HepG2 (cell line): ENCODE data around the gene SLX4. TPM values are rescaled to one million over a fixed set of nuclear protein-coding genes. Genes with fewer than 3 reads are reported as not detected.

Source experiments
- ADNP ChIP-seq: sonication (generic); formaldehyde crosslinking; IDR thresholded peaks from 2 replicates; pipeline ENCODE4 v1.4.0; 2020; ENCODE audit warnings: missing genetic modification reagents
- BORCS8-MEF2B ChIP-seq: sonication (generic); formaldehyde crosslinking; IDR thresholded peaks from 2 replicates; pipeline ENCODE4 v1.8.0; 2022; ENCODE audit warnings: mild to moderate bottlenecking, missing genetic modification reagents
- CHD2 ChIP-seq: IDR thresholded peaks from 2 replicates; pipeline ENCODE4 v1.6.1; 2011; ENCODE audit warnings: low read depth, low read length, improper control_type of control experiment
- FOXJ3 ChIP-seq: sonication (generic); formaldehyde crosslinking; IDR thresholded peaks from 2 replicates; pipeline ENCODE4 v1.4.0; 2020; ENCODE audit warnings: missing genetic modification reagents, mild to moderate bottlenecking, borderline replicate concordance
- HNF4G ChIP-seq, 2 experiments: sonication (generic) in 1 of 2; formaldehyde crosslinking in 1 of 2; IDR thresholded peaks; 2 replicates each; pipeline versions ENCODE4 v1.4.0 to v1.6.1; 2011 to 2020; ENCODE audit warnings: borderline replicate concordance in 2 of 2, low read depth in 2 of 2, mild to moderate bottlenecking in 2 of 2, low read length in 1 of 2, missing genetic modification reagents in 1 of 2, moderate library complexity in 1 of 2
- HNRNPL ChIP-seq: fragments of 200-400 bp; formaldehyde crosslinking; IDR thresholded peaks from 2 replicates; pipeline ENCODE4 v1.6.1; 2017; ENCODE audit warnings: mild to moderate bottlenecking, low read depth, low read length
- MXI1 ChIP-seq: IDR thresholded peaks from 3 replicates; pipeline ENCODE4 v1.6.1; 2012; ENCODE audit warnings: low read depth, low read length, inconsistent platforms, borderline replicate concordance
- NKX3-1 ChIP-seq: sonication (generic); formaldehyde crosslinking; IDR thresholded peaks from 2 replicates; pipeline ENCODE4 v1.5.0; 2020; ENCODE audit warnings: missing genetic modification reagents
- RFX5 ChIP-seq: IDR thresholded peaks from 2 replicates; pipeline ENCODE4 v1.6.1; 2011; ENCODE audit warnings: low read depth, low read length, improper control_type of control experiment
- RXRA ChIP-seq: sonication (generic); formaldehyde crosslinking; IDR thresholded peaks from 2 replicates; pipeline ENCODE4 v1.5.1; 2020; ENCODE audit warnings: missing genetic modification reagents
- ZFAT ChIP-seq: sonication (generic); formaldehyde crosslinking; conservative IDR thresholded peaks from 2 replicates; pipeline ENCODE4 v1.8.1; 2023; ENCODE audit warnings: missing genetic modification reagents, inconsistent platforms
- ZNF260 ChIP-seq: sonication (generic); formaldehyde crosslinking; IDR thresholded peaks from 2 replicates; pipeline ENCODE4 v1.4.0; 2020; ENCODE audit warnings: missing genetic modification reagents, low read depth, mild to moderate bottlenecking, borderline replicate concordance
- polyA plus RNA-seq, 8 experiments: library from polyadenylated mRNA; depleted of rRNA in 3 of 8; stranded (reverse) in 7 of 8; unstranded in 1 of 8; fragments of >200 nt; fragmentation: Illumina TruSeq in 4 of 8; extraction: Trizol in 4 of 8; gene quantifications; 2 replicates each; pipeline versions ENCODE4 v1.2.1 to v1.2.3, GENCODE V29; 2011 to 2016; ENCODE audit warnings: low read depth in 4 of 8, missing spikeins in 1 of 8, mixed read lengths in 1 of 8; ENCODE audit not compliant: insufficient read depth in 1 of 8
- total RNA-seq, 5 experiments: library from RNA; depleted of rRNA; stranded (reverse); fragments of >200 nt; fragmentation: Illumina TruSeq; extraction: Trizol; gene quantifications; 2 replicates each; pipeline ENCODE4 v1.2.3, GENCODE V29; 2016; ENCODE audit warnings: low read depth in 1 of 5
- TF ChIP-seq, protein P1 (sequence below): sonication (generic); formaldehyde crosslinking; IDR thresholded peaks from 2 replicates; pipeline ENCODE4 v1.4.0; 2020; ENCODE audit warnings: missing genetic modification reagents
- TF ChIP-seq, protein P2 (sequence below): sonication (generic); formaldehyde crosslinking; IDR thresholded peaks from 2 replicates; pipeline ENCODE4 v1.4.0; 2020; ENCODE audit warnings: missing genetic modification reagents
- TF ChIP-seq, protein P3 (sequence below): sonication (generic); formaldehyde crosslinking; IDR thresholded peaks from 2 replicates; pipeline ENCODE4 v1.4.0; 2020; ENCODE audit warnings: missing genetic modification reagents, borderline replicate concordance
- TF ChIP-seq, protein P4 (sequence below): sonication (generic); formaldehyde crosslinking; IDR thresholded peaks from 2 replicates; pipeline ENCODE4 v1.5.1; 2020; ENCODE audit warnings: missing genetic modification reagents, mild to moderate bottlenecking, borderline replicate concordance
- TF ChIP-seq, protein P5 (sequence below): sonication (generic); formaldehyde crosslinking; IDR thresholded peaks from 2 replicates; pipeline ENCODE4 v1.8.0; 2022; ENCODE audit warnings: missing genetic modification reagents, mild to moderate bottlenecking, inconsistent platforms, borderline replicate concordance

The SLX4 gene
- total and polyA plus RNA-seq, 2 of the 13 experiments (the other 11 are each of a cell fraction or from before 2014, with no cell fraction given): 1.1 to 3.6 TPM

DNA sequence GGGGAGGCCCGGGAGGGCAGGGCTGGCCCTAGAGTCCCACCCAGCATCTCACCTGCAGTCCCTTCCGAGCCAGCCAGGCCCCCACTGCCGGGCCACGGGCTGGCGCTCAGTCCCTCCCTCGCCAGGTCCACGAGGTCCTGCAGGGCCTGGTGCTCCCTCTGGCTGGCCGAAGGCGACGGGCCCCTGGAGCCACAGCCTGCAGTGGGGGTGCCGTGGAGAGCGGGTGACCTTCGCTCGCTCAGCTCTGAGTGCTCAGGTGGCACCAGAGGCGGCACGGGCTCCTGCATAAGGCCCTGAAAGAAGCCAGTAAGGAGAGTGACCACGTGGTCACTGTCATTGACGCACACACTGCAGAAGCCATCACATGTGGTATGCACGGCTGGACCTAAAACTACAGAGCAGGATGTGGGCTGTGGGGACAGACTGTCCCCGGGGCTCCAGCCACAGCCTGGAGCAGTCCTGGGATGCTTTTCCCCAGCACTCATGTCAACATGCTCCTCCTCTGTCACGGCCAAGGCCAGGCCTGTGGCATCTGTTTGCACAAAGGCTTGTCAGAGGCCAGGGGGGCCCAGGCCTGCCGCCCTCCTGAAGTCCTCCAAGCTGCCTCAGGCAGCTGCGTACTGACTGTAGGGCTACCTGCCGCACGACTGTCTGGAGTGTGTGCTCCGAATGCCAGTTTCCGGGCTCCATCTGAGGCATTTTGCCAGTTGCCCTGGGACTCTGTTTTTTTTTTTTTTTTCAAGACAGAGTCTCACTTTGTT is 15.1 kb downstream of the SLX4 start (continued):
- TF ChIP-seq, protein P1, sequence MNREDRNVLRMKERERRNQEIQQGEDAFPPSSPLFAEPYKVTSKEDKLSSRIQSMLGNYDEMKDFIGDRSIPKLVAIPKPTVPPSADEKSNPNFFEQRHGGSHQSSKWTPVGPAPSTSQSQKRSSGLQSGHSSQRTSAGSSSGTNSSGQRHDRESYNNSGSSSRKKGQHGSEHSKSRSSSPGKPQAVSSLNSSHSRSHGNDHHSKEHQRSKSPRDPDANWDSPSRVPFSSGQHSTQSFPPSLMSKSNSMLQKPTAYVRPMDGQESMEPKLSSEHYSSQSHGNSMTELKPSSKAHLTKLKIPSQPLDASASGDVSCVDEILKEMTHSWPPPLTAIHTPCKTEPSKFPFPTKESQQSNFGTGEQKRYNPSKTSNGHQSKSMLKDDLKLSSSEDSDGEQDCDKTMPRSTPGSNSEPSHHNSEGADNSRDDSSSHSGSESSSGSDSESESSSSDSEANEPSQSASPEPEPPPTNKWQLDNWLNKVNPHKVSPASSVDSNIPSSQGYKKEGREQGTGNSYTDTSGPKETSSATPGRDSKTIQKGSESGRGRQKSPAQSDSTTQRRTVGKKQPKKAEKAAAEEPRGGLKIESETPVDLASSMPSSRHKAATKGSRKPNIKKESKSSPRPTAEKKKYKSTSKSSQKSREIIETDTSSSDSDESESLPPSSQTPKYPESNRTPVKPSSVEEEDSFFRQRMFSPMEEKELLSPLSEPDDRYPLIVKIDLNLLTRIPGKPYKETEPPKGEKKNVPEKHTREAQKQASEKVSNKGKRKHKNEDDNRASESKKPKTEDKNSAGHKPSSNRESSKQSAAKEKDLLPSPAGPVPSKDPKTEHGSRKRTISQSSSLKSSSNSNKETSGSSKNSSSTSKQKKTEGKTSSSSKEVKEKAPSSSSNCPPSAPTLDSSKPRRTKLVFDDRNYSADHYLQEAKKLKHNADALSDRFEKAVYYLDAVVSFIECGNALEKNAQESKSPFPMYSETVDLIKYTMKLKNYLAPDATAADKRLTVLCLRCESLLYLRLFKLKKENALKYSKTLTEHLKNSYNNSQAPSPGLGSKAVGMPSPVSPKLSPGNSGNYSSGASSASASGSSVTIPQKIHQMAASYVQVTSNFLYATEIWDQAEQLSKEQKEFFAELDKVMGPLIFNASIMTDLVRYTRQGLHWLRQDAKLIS (CRISPR knock-in tag): no peak
- TF ChIP-seq ZFAT (CRISPR knock-in tag) (0 out of 2 replicates have a peak, but pooled peaks have one; percentile 43), RFX5 (no peak), MXI1 (peak; percentile 63; the same call in 1 of the 3 replicates), FOXJ3 (CRISPR knock-in tag) (peak; percentile 90), ADNP (0 out of 2 replicates have a peak, but pooled peaks have one; percentile 15), BORCS8-MEF2B (CRISPR knock-in tag) (peak; percentile 84; the same call in 1 of the 2 replicates), HNF4G (IDR thresholded peaks at IDR 0.05; ENCODE audit: borderline replicate concordance, low read depth, low read length) (peak; percentile 36), HNF4G (CRISPR knock-in tag; IDR thresholded peaks at IDR 0.05; ENCODE audit: borderline replicate concordance, low read depth) (no peak), RXRA (CRISPR knock-in tag) (peak; percentile 94), HNRNPL (peak; percentile 75; the same call in 1 of the 2 replicates), NKX3-1 (CRISPR knock-in tag) (peak; percentile 86; the same call in 1 of the 2 replicates), CHD2 (no peak), ZNF260 (CRISPR knock-in tag) (no peak)
- TF ChIP-seq, protein P2, sequence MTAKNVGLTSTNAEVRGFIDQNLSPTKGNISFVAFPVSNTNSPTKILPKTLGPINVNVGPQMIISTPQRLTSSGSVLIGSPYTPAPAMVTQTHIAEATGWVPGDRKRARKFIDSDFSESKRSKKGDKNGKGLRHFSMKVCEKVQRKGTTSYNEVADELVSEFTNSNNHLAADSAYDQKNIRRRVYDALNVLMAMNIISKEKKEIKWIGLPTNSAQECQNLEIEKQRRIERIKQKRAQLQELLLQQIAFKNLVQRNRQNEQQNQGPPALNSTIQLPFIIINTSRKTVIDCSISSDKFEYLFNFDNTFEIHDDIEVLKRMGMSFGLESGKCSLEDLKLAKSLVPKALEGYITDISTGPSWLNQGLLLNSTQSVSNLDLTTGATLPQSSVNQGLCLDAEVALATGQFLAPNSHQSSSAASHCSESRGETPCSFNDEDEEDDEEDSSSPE (CRISPR knock-in tag): peak; percentile 85
- TF ChIP-seq, protein P3, sequence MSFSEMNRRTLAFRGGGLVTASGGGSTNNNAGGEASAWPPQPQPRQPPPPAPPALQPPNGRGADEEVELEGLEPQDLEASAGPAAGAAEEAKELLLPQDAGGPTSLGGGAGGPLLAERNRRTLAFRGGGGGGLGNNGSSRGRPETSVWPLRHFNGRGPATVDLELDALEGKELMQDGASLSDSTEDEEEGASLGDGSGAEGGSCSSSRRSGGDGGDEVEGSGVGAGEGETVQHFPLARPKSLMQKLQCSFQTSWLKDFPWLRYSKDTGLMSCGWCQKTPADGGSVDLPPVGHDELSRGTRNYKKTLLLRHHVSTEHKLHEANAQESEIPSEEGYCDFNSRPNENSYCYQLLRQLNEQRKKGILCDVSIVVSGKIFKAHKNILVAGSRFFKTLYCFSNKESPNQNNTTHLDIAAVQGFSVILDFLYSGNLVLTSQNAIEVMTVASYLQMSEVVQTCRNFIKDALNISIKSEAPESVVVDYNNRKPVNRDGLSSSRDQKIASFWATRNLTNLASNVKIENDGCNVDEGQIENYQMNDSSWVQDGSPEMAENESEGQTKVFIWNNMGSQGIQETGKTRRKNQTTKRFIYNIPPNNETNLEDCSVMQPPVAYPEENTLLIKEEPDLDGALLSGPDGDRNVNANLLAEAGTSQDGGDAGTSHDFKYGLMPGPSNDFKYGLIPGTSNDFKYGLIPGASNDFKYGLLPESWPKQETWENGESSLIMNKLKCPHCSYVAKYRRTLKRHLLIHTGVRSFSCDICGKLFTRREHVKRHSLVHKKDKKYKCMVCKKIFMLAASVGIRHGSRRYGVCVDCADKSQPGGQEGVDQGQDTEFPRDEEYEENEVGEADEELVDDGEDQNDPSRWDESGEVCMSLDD (CRISPR knock-in tag): peak; percentile 79
- TF ChIP-seq, protein P4, sequence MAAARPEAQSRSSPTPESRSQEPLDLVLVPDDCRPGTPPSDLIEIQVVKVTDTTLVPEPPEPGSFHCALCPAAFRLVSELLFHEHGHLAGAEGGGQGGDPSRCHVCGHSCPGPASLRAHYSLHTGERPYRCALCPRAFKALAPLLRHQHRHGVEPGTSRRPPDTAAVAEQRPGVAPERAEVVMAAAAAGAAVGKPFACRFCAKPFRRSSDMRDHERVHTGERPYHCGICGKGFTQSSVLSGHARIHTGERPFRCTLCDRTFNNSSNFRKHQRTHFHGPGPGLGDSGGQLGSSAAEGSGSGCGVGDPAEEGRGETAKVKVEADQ: peak; percentile 24; the same call in 1 of the 2 replicates
- TF ChIP-seq, protein P5, sequence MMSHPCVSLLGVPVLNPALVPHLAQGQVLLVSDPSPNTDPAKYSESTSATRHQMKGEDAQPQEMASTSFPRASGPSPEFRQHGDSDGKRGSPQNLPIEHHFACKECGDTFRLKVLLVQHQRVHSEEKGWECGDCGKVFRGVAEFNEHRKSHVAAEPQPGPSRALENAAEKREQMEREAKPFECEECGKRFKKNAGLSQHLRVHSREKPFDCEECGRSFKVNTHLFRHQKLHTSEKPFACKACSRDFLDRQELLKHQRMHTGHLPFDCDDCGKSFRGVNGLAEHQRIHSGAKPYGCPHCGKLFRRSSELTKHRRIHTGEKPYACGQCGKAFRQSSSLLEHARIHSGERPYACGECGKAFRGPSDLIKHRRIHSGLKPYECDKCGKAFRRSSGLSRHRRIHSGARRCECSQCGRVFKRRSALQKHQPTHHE (CRISPR knock-in tag): 0 out of 2 replicates have a peak, but pooled peaks have one; percentile 61
